Psoas muscle (tissue), 8 donors: ENCODE measurements around the gene OR1J2. TPM values are rescaled to one million over a fixed set of nuclear protein-coding genes. Genes with fewer than 3 reads are reported as not detected.

Source experiments
- ATAC-seq, 4 donors: fragments of 200-7000 bp; cut with Tn5 transposase; one replicate each; pipeline ENCODE4 v1.9.1; 2020; ENCODE audit warnings: moderate library complexity in 3 of 4, mild to moderate bottlenecking in 2 of 4
- DNase-seq, 2 donors: peaks; one replicate each; pipeline ENCODE4 v3.0.0-alpha.2; 2020
- H3K27ac ChIP-seq: fragments of 200-600 bp; one replicate; pipeline ENCODE4 v1.8.0; 2022
- H3K27me3 ChIP-seq, 3 donors: fragments of 200-600 bp in 1 of 3; one replicate each; pipeline versions ENCODE4 v1.6.1 to v1.8.0; 2013 to 2022; ENCODE audit warnings: low read length in 2 of 3, mild to moderate bottlenecking in 2 of 3, moderate library complexity in 1 of 3; ENCODE audit not compliant: insufficient read depth in 3 of 3
- H3K36me3 ChIP-seq, 2 donors: fragments of 200-600 bp in 1 of 2; one replicate each; pipeline versions ENCODE4 v1.6.1 to v1.8.0; 2013 to 2022; ENCODE audit warnings: low read depth in 1 of 2, mild to moderate bottlenecking in 1 of 2, moderate library complexity in 1 of 2; ENCODE audit not compliant: insufficient read depth in 1 of 2
- H3K4me1 ChIP-seq: fragments of 200-600 bp; one replicate; pipeline ENCODE4 v1.8.0; 2022
- H3K4me3 ChIP-seq: fragments of 200-600 bp; one replicate; pipeline ENCODE4 v1.8.0; 2022; ENCODE audit warnings: mild to moderate bottlenecking
- H3K9me3 ChIP-seq: fragments of 200-600 bp; one replicate; pipeline ENCODE4 v1.8.0; 2022
- CTCF ChIP-seq: fragments of 200-600 bp; IDR thresholded peaks from one replicate; pipeline ENCODE4 v1.8.0; 2022; ENCODE audit warnings: antibody characterized with exemption
- WGBS, 3 donors: extraction: QIAGEN DNeasy Blood & Tissue Kit; methylation state at CpG; one replicate each; pipeline versions ENCODE4 v1.1.6 to v1.1.7; 2013; 5-methylcytosine and 5-hydroxymethylcytosine counted together
- intact Hi-C, 2 donors: fragments of 100-400 bp; cut with DNase I; formaldehyde crosslinking; loops; one replicate each; pipeline versions ENCODE4 v1.11.0 to v1.14.2; 2022
- polyA plus RNA-seq, 3 donors: library from polyadenylated mRNA; stranded (reverse); fragments of 200-250 nt; gene quantifications; one replicate each; pipeline ENCODE4 v1.2.3, GENCODE V29; 2013
- total RNA-seq, 4 donors: library from RNA; stranded (reverse); fragmentation: NEBNext Ultra II Directional in 2 of 4; extraction: Animal tissue kit (Norgen Biotek cat#: 25700) in 2 of 4; gene quantifications; one replicate each; pipeline versions ENCODE4 v1.2.1 to v1.2.4, GENCODE V29; 2021 to 2023
- donor health status: healthy with polysubstance abuse.
- donor health status: DM: no; HTN: no; CAD: no; lungs with moderate emphysema.
- donor health status: Bipolar disorder and iron deficiency.
- donor health status: healthy.
- donor health status: DM: yes; HTN: yes; CAD: no.
- donor health status: DM: no; HTN: no; CAD: no.
- donor health status: DM: no; HTN: no; CAD: no.
- donor health status: DM: yes; HTN: yes; CAD: no.

The OR1J2 gene
- total and polyA plus RNA-seq, 7 donors, result not detected

GRCh38 chr9:122479062-122479461 lies 31.5 kb upstream of the OR1J2 start:
- WGBS, 3 donors, result 73 to 89% (median 81%) methylated on average over 5 of the region's 5 CpGs
- intact Hi-C loops, result no loop called here
- ATAC-seq, result no peak
- no peak overlapping the region for H3K27ac ChIP-seq
- no peaks in the 10 kb centered on the region for H3K4me1 ChIP-seq
- H3K9me3 ChIP-seq, result no peaks in the 10 kb centered on the region
- DNase-seq, result no peak
- no peaks in the 10 kb centered on the region for H3K36me3 ChIP-seq
- no peak overlapping the region for H3K4me3 ChIP-seq
- peaks cover 0 to 18% (median 0%) of the 10 kb centered on the region in 3 donors for H3K27me3 ChIP-seq
- no peak for TF ChIP-seq CTCF

- H3K4me1 ChIP-seq, result no peaks in the 10 kb centered on the region
- peaks cover 0 to 2% (median 0%) of the 10 kb centered on the region in 3 donors for H3K27me3 ChIP-seq
- intact Hi-C loops, result no loop called here
- H3K9me3 ChIP-seq, result no peaks in the 10 kb centered on the region
- no peak overlapping the region for H3K27ac ChIP-seq
- no peak overlapping the region for H3K4me3 ChIP-seq
- no peaks in the 10 kb centered on the region for H3K36me3 ChIP-seq
- TF ChIP-seq CTCF, result peak; percentile 33
- DNase-seq (no peak), ATAC-seq (no peak)
- WGBS, 3 donors, result 40 to 54% (median 51%) methylated on average over 2 of the region's 2 CpGs
Measured at GRCh38 chr9:122498883-122499288, 11.7 kb upstream of the OR1J2 start.

- no peak overlapping the region for H3K27ac ChIP-seq
- no peak overlapping the region for H3K4me3 ChIP-seq
- intact Hi-C loops, result no loop called here
- no peak for ATAC-seq
- 37 to 57% (median 46%) methylated on average over 2 of the region's 2 CpGs for WGBS, 3 donors
- no peaks in the 10 kb centered on the region for H3K36me3 ChIP-seq
- TF ChIP-seq CTCF, result no peak
- no peaks in the 10 kb centered on the region for H3K4me1 ChIP-seq
- H3K27me3 ChIP-seq, result peaks cover 0 to 5% (median 0%) of the 10 kb centered on the region in 3 donors
- DNase-seq, result no peak
- H3K9me3 ChIP-seq, result no peaks in the 10 kb centered on the region
Measured at GRCh38 chr9:122506964-122507363, 3.6 kb upstream of the OR1J2 start.

- intact Hi-C loops, result no loop called here
- 56 to 65% (median 58%) methylated on average over 2 of the region's 2 CpGs for WGBS, 3 donors
- Histone ChIP-seq H3K36me3 (no peaks in the 10 kb centered on the region), H3K27ac (no peak overlapping the region), H3K4me3 (no peak overlapping the region), H3K27me3 (peaks cover 1 to 27% (median 2%) of the 10 kb centered on the region in 3 donors), H3K4me1 (no peaks in the 10 kb centered on the region), H3K9me3 (no peaks in the 10 kb centered on the region)
- no peak for TF ChIP-seq CTCF
- ATAC-seq (no peak), DNase-seq (no peak)
Measured at GRCh38 chr9:122518226-122518625, 7.6 kb downstream of the OR1J2 start.

GRCh38 chr9:122518841-122519240 lies 8.2 kb downstream of the OR1J2 start, which contains the start of gene OR1J4:
TSS of gene OR1J4 (plus strand) at chr9:122519141. CDS start at chr9:122519141, 0 bp downstream.
- ATAC-seq, result no peak
- no peak for TF ChIP-seq CTCF
- WGBS, 3 donors, result 69 to 78% (median 73%) methylated on average over 4 of the region's 4 CpGs
- DNase-seq, result no peak
- H3K4me1 ChIP-seq, result no peaks in the 10 kb centered on the region
- H3K4me3 ChIP-seq, result no peak within 1 kb of the TSS
- no peak within 1 kb of the TSS for H3K27ac ChIP-seq
- no peaks in the 10 kb centered on the region for H3K36me3 ChIP-seq
- H3K9me3 ChIP-seq, result no peaks in the 10 kb centered on the region
- H3K27me3 ChIP-seq, result peaks cover 2 to 27% (median 2%) of the 10 kb centered on the region in 3 donors
- intact Hi-C loops, result no loop called here
